ENCODE data around the gene CCDC157. TPM values are rescaled to one million over a fixed set of nuclear protein-coding genes. Genes with fewer than 3 reads are reported as not detected.

The CCDC157 gene
- total and polyA plus RNA-seq, 10 of the 15 experiments (the other 5 are each of a cell fraction or from before 2014, with no cell fraction given) = 0.10 to 2.8 (median 1.2) TPM

- ATAC-seq (no peak), FAIRE-seq (no peak), DNase-seq (ENCODE audit: low read depth, low spot score) (no peak)
- SMC1A ChIA-PET (ENCODE audit: uncharacterized antibody, unreplicated experiment) = interaction anchor here (0.6 to 9.7 kb wide), 12 partner anchors 10 to 81 kb away, joined by 3 to 92 read pairs (median 4); partner anchors contain the start of genes CASTOR1, RNF215 and TBC1D10A
- Histone ChIP-seq H3K36me3 (ENCODE audit: control insufficient read depth in 2 of 2, insufficient read depth in 2 of 2, low read length in 1 of 2) (peaks cover 0 to 4% of the 10 kb centered on the region in 2 experiments; a peak in 2 of 4 replicates), H3K4me1 (ENCODE audit: control insufficient read depth, insufficient read depth, low read length) (peaks cover 97% of the 10 kb centered on the region), H2AFZ (ENCODE audit: control insufficient read depth, low read depth, low read length) (no peak overlapping the region), H3K9ac (ENCODE audit: control insufficient read depth, insufficient read depth, low read length) (no peak overlapping the region), H3K27ac (ENCODE audit: control insufficient read depth, insufficient read depth) (peak overlapping the region; percentile 87), H3K79me2 (ENCODE audit: control insufficient read depth, insufficient read depth, low read length) (peaks cover 78% of the 10 kb centered on the region), H3K27me3 (replicated peaks in 1 of 2; ENCODE audit: control insufficient read depth in 2 of 2, insufficient read depth in 2 of 2, low read length in 1 of 2) (no peaks in the 10 kb centered on the region), H3K4me3 (peak overlapping the region; percentile 7; the same call in 1 of the 2 replicates), H4K20me1 (ENCODE audit: control insufficient read depth, insufficient read depth) (no peaks in the 10 kb centered on the region), H3K9me3 (replicated peaks; ENCODE audit: control insufficient read depth, insufficient read depth, low read length) (no peaks in the 10 kb centered on the region), H3K4me2 (ENCODE audit: control insufficient read depth, insufficient read depth) (peak overlapping the region; percentile 89)
- POLR2A ChIA-PET = interaction anchor here (0.6 to 16.1 kb wide), 6 partner anchors 15 to 113 kb away, joined by 3 to 198 read pairs (median 6); partner anchors contain the start of genes CCDC157, SF3A1 and TBC1D10A
- no peak for TF ChIP-seq ESRRA (IDR thresholded peaks at IDR 0.05; ENCODE audit: low read length)
- no peak for TF ChIP-seq IKZF2 (IDR thresholded peaks at IDR 0.05)
- 0 out of 3 replicates have a peak, but pooled peaks have one; percentile 25 for TF ChIP-seq POU2F2 (IDR thresholded peaks at IDR 0.05; ENCODE audit: borderline replicate concordance, low read depth, low read length)
- no TSS peak for BruUV-seq (replicated peaks)
- 90% methylated on average over 8 of the region's 8 CpGs for WGBS (ENCODE audit: insufficient coverage, insufficient replicate concordance, low lambda C conversion rate, missing lambda C conversion rate)
- intact Hi-C loops (cut with micrococcal nuclease; ENCODE audit: unreplicated experiment) (loop anchor here (2.0 kb wide), 1 partner anchor 14 kb away; no protein-coding TSS in a partner anchor), in situ Hi-C loops (cut with MboI) (no loop called here)
- RAD21 ChIA-PET (ENCODE audit: unreplicated experiment) = interaction anchor here (0.6 to 8.2 kb wide), 9 partner anchors 14 to 114 kb away, joined by 3 to 88 read pairs (median 5); partner anchors contain the start of genes CASTOR1, CCDC157, RNF215 and SF3A1
- CTCF ChIA-PET = interaction anchor here (1.0 to 18.4 kb wide), 5 partner anchors 14 to 203 kb away, joined by 3 to 177 read pairs (median 4); partner anchors contain the start of genes CASTOR1 and TBC1D10A
Measured at GRCh38 chr22:30310881-30311771, 45.7 kb upstream of the CCDC157 start.

GRCh38 chr22:30312053-30312452 lies 44.8 kb upstream of the CCDC157 start:
- Histone ChIP-seq H3K27me3 (replicated peaks in 1 of 2; ENCODE audit: control insufficient read depth in 2 of 2, insufficient read depth in 2 of 2, low read length in 1 of 2) (no peaks in the 10 kb centered on the region), H3K9ac (ENCODE audit: control insufficient read depth, insufficient read depth, low read length) (no peak overlapping the region; the same call in 1 of the 2 replicates), H3K4me1 (ENCODE audit: control insufficient read depth, insufficient read depth, low read length) (peaks cover 90% of the 10 kb centered on the region), H2AFZ (ENCODE audit: control insufficient read depth, low read depth, low read length) (no peak overlapping the region), H3K9me3 (replicated peaks; ENCODE audit: control insufficient read depth, insufficient read depth, low read length) (no peaks in the 10 kb centered on the region), H3K4me3 (no peak overlapping the region), H3K79me2 (ENCODE audit: control insufficient read depth, insufficient read depth, low read length) (peaks cover 76% of the 10 kb centered on the region), H3K27ac (ENCODE audit: control insufficient read depth, insufficient read depth) (peak overlapping the region; percentile 87), H4K20me1 (ENCODE audit: control insufficient read depth, insufficient read depth) (no peaks in the 10 kb centered on the region), H3K36me3 (ENCODE audit: control insufficient read depth in 2 of 2, insufficient read depth in 2 of 2, low read length in 1 of 2) (peaks cover 0 to 4% of the 10 kb centered on the region in 2 experiments; a peak in 2 of 4 replicates), H3K4me2 (ENCODE audit: control insufficient read depth, insufficient read depth) (peak overlapping the region; percentile 89)
- 93% methylated on average over 6 of the region's 6 CpGs for WGBS (ENCODE audit: insufficient coverage, insufficient replicate concordance, low lambda C conversion rate, missing lambda C conversion rate)
- ChIA-PET SMC1A (ENCODE audit: uncharacterized antibody, unreplicated experiment) (interaction anchor here (1.2 to 8.7 kb wide), 5 partner anchors 10 to 432 kb away, joined by 3 to 92 read pairs (median 5); partner anchors contain the start of gene TBC1D10A), POLR2A (interaction anchor here (16.1 kb wide), 1 partner anchor 14 kb away, joined by 198 read pairs; the partner anchor contains the start of gene TBC1D10A), CTCF (interaction anchor here (1.0 to 18.4 kb wide), 2 partner anchors 23 to 79 kb away, joined by 3 to 177 read pairs; partner anchors contain the start of gene CASTOR1), RAD21 (ENCODE audit: unreplicated experiment) (interaction anchor here (0.8 to 2.5 kb wide), 3 partner anchors 7 to 24 kb away, joined by 4 to 8 read pairs (median 4); partner anchors contain the start of gene TBC1D10A)
- no peak for ATAC-seq
- in situ Hi-C loops (cut with MboI) (no loop called here), intact Hi-C loops (cut with micrococcal nuclease; ENCODE audit: unreplicated experiment) (no loop called here)
- no peak for DNase-seq (ENCODE audit: low read depth, low spot score)
- no TSS peak for BruUV-seq (replicated peaks)
- no peak for FAIRE-seq
- no peak for TF ChIP-seq HSF1 (IDR thresholded peaks at IDR 0.05; ENCODE audit: low read depth, low read length)
- TF ChIP-seq TCF12 (IDR thresholded peaks at IDR 0.05; ENCODE audit: low read depth, low read length) = no peak
- TF ChIP-seq MTA3 (IDR thresholded peaks at IDR 0.05; ENCODE audit: borderline replicate concordance, low read length) = no peak
- no peak for TF ChIP-seq KAT2A (conservative IDR thresholded peaks at IDR 0.05; ENCODE audit: control insufficient read depth, low read depth, low read length)
- TF ChIP-seq CHD1 (IDR thresholded peaks at IDR 0.05; ENCODE audit: low read depth, low read length) = no peak
- TF ChIP-seq ETV6 (conservative IDR thresholded peaks at IDR 0.05 in 1 of 2, IDR thresholded peaks at IDR 0.05 in 1 of 2; ENCODE audit: borderline replicate concordance in 1 of 2, low read depth in 1 of 2) = no peak
- no peak for TF ChIP-seq WRNIP1 (IDR thresholded peaks at IDR 0.05; ENCODE audit: borderline replicate concordance, low read depth, low read length)
- TF ChIP-seq ZNF217 (IDR thresholded peaks at IDR 0.05) = no peak
- no peak for TF ChIP-seq MEF2B (IDR thresholded peaks at IDR 0.05; ENCODE audit: partially characterized antibody, poor library complexity, severe bottlenecking)
